Occipital lobe (tissue), 2 donors: ENCODE measurements around the gene HSPA6. TPM values are rescaled to one million over a fixed set of nuclear protein-coding genes. Genes with fewer than 3 reads are reported as not detected.
"Not testable (repeated sequence)": the region's sequence is repeated elsewhere in the genome, so short reads cannot be mapped to it uniquely, and the experiment has no call there.

ENCODE experiments used
- DNase-seq: peaks from one replicate; lab custom pipeline; 2025; lab: John Stamatoyannopoulos, UW
- total RNA-seq: library from RNA; depleted of rRNA; stranded (reverse); fragments of >200 nt; gene quantifications from one replicate; pipeline ENCODE4 v1.2.3, GENCODE V29; 2014

The HSPA6 gene
- total RNA-seq, 1 donor from 2014 or later: 0.31 TPM

- not testable (repeated sequence) for DNase-seq
These were observed 33.4 kb downstream of the HSPA6 start for GRCh38 chr1:161557506-161558450.

- DNase-seq: not testable (repeated sequence)
These were observed 36.8 kb downstream of the HSPA6 start for GRCh38 chr1:161560960-161561715.

GRCh38 chr1:161562441-161562840 is 38.1 kb downstream of the HSPA6 start:
- not testable (repeated sequence) for DNase-seq

GRCh38 chr1:161563522-161563921 is 39.2 kb downstream of the HSPA6 start:
- not testable (repeated sequence) for DNase-seq

- not testable (repeated sequence) for DNase-seq
These were observed 42.2 kb downstream of the HSPA6 start for GRCh38 chr1:161566602-161566960.

- not testable (repeated sequence) for DNase-seq
These were observed 47.4 kb downstream of the HSPA6 start for GRCh38 chr1:161571703-161572102.

Other genes starting within 250 kb of the HSPA6 start
- gene MPZ, start 214.6 kb upstream of the HSPA6 start, total RNA-seq: 1.4 TPM
- 19.5 TPM for gene SDHC, start 210.2 kb upstream of the HSPA6 start, total RNA-seq
- gene CFAP126, start 156.7 kb upstream of the HSPA6 start, total RNA-seq: 0.31 TPM
- 8.4 TPM for gene FCGR2A, start 19.1 kb upstream of the HSPA6 start, total RNA-seq
- 4.7 TPM for gene FCGR3A, start 25.3 kb downstream of the HSPA6 start, total RNA-seq
- 0.31 TPM for gene FCGR3B, start 106.6 kb downstream of the HSPA6 start, total RNA-seq
- gene FCGR2B, start 138.6 kb downstream of the HSPA6 start, total RNA-seq: 0.47 TPM
- not detected for gene FCRLA, start 182.7 kb downstream of the HSPA6 start, total RNA-seq
- 3.1 TPM for gene FCRLB, start 197.0 kb downstream of the HSPA6 start, total RNA-seq
- 83.0 TPM for gene DUSP12, start 225.2 kb downstream of the HSPA6 start, total RNA-seq
- gene ATF6, start 241.8 kb downstream of the HSPA6 start, total RNA-seq: 31.0 TPM